Measurements from ENCODE around the gene EXOC6B. TPM values are rescaled to one million over a fixed set of nuclear protein-coding genes. Genes with fewer than 3 reads are reported as not detected.
A peak's percentile ranks its signal among the peaks of the same experiment; 100 is the strongest.

The EXOC6B gene
- total RNA-seq, 4 donors from 2014 or later, result 14.1 to 107 (median 38.5) TPM

DNA sequence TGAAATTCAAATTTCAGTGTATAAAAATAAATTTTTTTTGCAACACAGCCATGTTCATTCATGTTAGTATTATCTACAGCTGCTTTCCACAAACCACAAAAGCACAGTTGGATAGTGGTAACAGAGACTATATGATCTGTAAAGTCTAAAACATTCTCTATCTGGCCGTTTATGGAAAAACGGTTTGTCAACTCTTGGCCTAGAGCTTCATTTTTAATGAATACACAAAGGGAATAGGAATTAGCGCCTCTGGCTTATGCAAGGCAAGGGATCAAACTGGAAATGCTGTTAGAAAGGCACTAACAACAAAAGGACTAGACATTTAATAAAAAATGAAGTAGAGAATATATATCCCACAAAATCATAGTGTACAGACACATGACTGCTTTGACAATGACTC lies 211.9 kb downstream of the EXOC6B start:
- H3K36me3 ChIP-seq, result peaks cover 0 to 4% of the 10 kb centered on the region in 2 donors
- no peak overlapping the region for H3K4me3 ChIP-seq
- no peak for TF ChIP-seq POLR2A (IDR thresholded peaks at IDR 0.05)
- TF ChIP-seq, protein P1, sequence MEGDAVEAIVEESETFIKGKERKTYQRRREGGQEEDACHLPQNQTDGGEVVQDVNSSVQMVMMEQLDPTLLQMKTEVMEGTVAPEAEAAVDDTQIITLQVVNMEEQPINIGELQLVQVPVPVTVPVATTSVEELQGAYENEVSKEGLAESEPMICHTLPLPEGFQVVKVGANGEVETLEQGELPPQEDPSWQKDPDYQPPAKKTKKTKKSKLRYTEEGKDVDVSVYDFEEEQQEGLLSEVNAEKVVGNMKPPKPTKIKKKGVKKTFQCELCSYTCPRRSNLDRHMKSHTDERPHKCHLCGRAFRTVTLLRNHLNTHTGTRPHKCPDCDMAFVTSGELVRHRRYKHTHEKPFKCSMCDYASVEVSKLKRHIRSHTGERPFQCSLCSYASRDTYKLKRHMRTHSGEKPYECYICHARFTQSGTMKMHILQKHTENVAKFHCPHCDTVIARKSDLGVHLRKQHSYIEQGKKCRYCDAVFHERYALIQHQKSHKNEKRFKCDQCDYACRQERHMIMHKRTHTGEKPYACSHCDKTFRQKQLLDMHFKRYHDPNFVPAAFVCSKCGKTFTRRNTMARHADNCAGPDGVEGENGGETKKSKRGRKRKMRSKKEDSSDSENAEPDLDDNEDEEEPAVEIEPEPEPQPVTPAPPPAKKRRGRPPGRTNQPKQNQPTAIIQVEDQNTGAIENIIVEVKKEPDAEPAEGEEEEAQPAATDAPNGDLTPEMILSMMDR (IDR thresholded peaks at IDR 0.05), result no peak
- no peak overlapping the region for H3K27ac ChIP-seq
- intact Hi-C loops (cut with DNase I; ENCODE audit: low total_unique reads), result no loop called here
- no peaks in the 10 kb centered on the region for H3K4me1 ChIP-seq
- no peaks in the 10 kb centered on the region for H3K27me3 ChIP-seq
- H3K9me3 ChIP-seq, result peaks cover 0 to 7% of the 10 kb centered on the region in 2 donors
- DNase-seq, result no peak

DNA sequence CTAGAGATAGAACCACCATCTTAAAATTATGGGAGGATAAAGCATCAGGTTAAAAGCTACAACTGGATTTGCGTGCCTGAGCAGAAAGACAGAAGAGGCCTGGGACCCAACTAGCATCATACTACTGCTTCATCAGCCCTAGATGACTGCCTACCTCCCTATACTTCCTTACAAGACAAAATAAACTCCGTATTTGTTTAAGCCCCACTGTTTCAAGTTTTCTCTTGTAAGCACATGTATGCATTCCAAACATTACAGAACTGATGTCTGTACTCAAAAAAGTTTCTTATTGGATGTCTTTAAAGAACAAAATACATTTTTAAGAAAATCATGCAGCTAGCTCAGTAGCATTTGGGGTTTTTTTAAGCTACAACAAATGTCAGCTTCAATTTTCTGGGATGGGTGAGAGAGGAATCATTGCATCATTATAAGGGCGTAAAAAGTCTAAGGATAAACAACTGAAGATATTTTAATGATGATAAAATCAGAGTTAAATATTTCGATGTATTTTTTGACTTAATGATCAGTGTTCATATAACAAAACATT lies 213.1 kb downstream of the EXOC6B start:
- peaks cover 0 to 7% of the 10 kb centered on the region in 2 donors for H3K9me3 ChIP-seq
- TF ChIP-seq, protein P1 (IDR thresholded peaks at IDR 0.05), result no peak
- TF ChIP-seq POLR2A (IDR thresholded peaks at IDR 0.05), result no peak
- intact Hi-C loops (cut with DNase I; ENCODE audit: low total_unique reads), result no loop called here
- H3K27ac ChIP-seq, result no peak overlapping the region
- no peaks in the 10 kb centered on the region for H3K27me3 ChIP-seq
- no peak overlapping the region for H3K4me3 ChIP-seq
- no peak for DNase-seq
- peaks cover 0 to 4% of the 10 kb centered on the region in 2 donors for H3K36me3 ChIP-seq
- no peaks in the 10 kb centered on the region for H3K4me1 ChIP-seq

DNA sequence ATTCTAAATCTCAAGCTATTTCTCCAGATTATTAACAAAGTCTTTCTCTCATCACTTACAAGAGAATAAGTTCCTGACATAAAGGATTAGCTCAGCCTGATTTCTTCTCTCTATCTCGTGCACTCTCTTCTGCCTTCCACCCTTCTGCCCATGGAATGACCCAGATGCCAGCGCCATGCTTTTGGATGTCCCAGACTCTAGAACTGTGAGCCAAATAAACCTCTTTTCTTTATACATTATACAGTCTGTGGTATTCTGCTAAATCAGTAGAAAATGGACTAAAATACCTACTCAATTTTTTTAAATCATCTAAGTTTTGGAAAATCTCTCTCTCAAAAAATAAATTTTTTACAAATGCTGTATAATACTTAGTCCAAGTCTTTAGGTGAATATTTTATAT lies 218.6 kb downstream of the EXOC6B start:
- intact Hi-C loops (cut with DNase I; ENCODE audit: low total_unique reads), result no loop called here

DNA sequence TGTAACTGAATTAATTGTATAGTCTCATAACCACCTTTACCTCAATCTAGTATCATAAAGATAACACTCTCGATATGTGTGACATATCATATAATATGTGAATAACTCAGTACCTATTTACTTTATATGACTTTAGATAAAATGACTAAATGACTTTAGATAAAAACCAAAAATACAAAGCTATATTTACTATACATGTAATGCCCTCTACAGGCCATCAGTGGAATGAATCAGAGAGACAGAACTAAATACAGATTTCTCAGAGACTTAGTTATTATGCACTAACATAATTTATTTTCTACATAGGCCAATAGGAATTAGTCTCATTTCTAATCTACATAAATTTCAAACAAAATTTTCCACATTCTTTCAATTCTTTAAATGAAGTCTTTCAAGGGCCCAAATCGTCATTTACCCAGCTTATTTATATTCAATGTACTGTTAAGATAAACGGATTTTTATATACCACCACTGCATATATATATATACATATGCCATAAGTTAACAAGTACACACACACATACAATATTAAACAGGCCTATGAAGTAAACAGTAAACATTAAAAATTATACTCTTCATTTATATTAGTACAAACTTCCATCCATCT lies 219.9 kb downstream of the EXOC6B start:
- Histone ChIP-seq H3K36me3 (peaks cover 0 to 4% of the 10 kb centered on the region in 2 donors), H3K4me3 (no peak overlapping the region), H3K27me3 (no peaks in the 10 kb centered on the region), H3K27ac (no peak overlapping the region), H3K4me1 (no peaks in the 10 kb centered on the region), H3K9me3 (no peaks in the 10 kb centered on the region)
- no peak for DNase-seq
- TF ChIP-seq, protein P1 (IDR thresholded peaks at IDR 0.05), result peak in 3 of 4 experiments; percentile 12 to 19 (median 12)
- no peak for TF ChIP-seq POLR2A (IDR thresholded peaks at IDR 0.05)
- intact Hi-C loops (cut with DNase I; ENCODE audit: low total_unique reads), result no loop called here

More for the DNA sequence above, 218.6 kb downstream of the EXOC6B start:
- H3K9me3 ChIP-seq, result no peaks in the 10 kb centered on the region
- H3K27ac ChIP-seq, result no peak overlapping the region
- H3K4me1 ChIP-seq, result no peaks in the 10 kb centered on the region
- TF ChIP-seq, protein P1 (IDR thresholded peaks at IDR 0.05), result no peak
- TF ChIP-seq POLR2A (IDR thresholded peaks at IDR 0.05), result no peak
- no peak for DNase-seq
- no peak overlapping the region for H3K4me3 ChIP-seq
- H3K27me3 ChIP-seq, result no peaks in the 10 kb centered on the region
- peaks cover 0 to 4% of the 10 kb centered on the region in 2 donors for H3K36me3 ChIP-seq

DNA sequence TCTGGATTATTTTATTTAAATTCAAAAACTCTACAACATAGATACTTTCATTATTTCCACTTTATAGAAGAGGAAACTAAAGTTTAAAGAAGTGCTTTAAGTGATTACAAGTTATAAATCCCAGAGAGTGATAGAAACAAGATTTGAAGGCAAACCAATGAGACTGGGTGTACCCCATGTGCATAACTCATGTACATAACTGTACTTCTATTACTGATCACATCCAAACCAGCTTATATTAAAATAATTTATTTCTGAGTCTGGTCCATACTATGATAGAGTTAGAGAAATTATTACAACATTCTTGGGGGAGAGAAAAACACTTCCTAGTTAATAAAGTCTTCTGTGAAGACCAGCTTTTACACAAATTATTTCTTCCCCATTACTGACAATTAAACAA lies 221.4 kb downstream of the EXOC6B start:
- intact Hi-C loops (cut with DNase I; ENCODE audit: low total_unique reads), result no loop called here
- H3K27me3 ChIP-seq, result no peaks in the 10 kb centered on the region
- H3K27ac ChIP-seq, result no peak overlapping the region
- no peaks in the 10 kb centered on the region for H3K36me3 ChIP-seq
- no peak overlapping the region for H3K4me3 ChIP-seq
- DNase-seq, result no peak
- no peaks in the 10 kb centered on the region for H3K9me3 ChIP-seq
- no peaks in the 10 kb centered on the region for H3K4me1 ChIP-seq
- TF ChIP-seq, protein P1 (IDR thresholded peaks at IDR 0.05), result no peak
- no peak for TF ChIP-seq POLR2A (IDR thresholded peaks at IDR 0.05)
